HG02870 (cell line): ENCODE measurements around the gene ERICH6.
A peak's percentile ranks its signal among the peaks of the same experiment; 100 is the strongest.

Source experiments
- ATAC-seq: cut with Tn5 transposase; IDR thresholded peaks from one replicate; pipeline ENCODE4 v1.9.1; 2021; ENCODE audit warnings: mild to moderate bottlenecking, moderate library complexity; ENCODE audit not compliant: unreplicated experiment

ERICH6 gene

GRCh38 chr3:150737874-150738679 lies 34.4 kb upstream of the ERICH6 start:
- ATAC-seq: peak; percentile 33

- ATAC-seq: no peak
Measured at GRCh38 chr3:150736903-150737832, 33.4 kb upstream of the ERICH6 start.

- ATAC-seq: no peak
Measured at GRCh38 chr3:150736316-150736719, 32.6 kb upstream of the ERICH6 start.

- ATAC-seq: no peak
Measured at GRCh38 chr3:150734795-150735119, 31.0 kb upstream of the ERICH6 start.

GRCh38 chr3:150733936-150734794 lies 30.4 kb upstream of the ERICH6 start:
- ATAC-seq: no peak

GRCh38 chr3:150733373-150733935 lies 29.7 kb upstream of the ERICH6 start:
- ATAC-seq: no peak

GRCh38 chr3:150729682-150730360 lies 26.1 kb upstream of the ERICH6 start:
- no peak for ATAC-seq

- ATAC-seq: no peak
Measured at GRCh38 chr3:150727653-150728502, 24.2 kb upstream of the ERICH6 start.

- ATAC-seq: no peak
Measured at GRCh38 chr3:150725548-150725947, 21.8 kb upstream of the ERICH6 start.

- no peak for ATAC-seq
Measured at GRCh38 chr3:150723946-150724345, 20.2 kb upstream of the ERICH6 start.

- no peak for ATAC-seq
Measured at GRCh38 chr3:150722267-150722666, 18.5 kb upstream of the ERICH6 start.

- ATAC-seq: peak; percentile 67
Measured at GRCh38 chr3:150721285-150722130, 17.8 kb upstream of the ERICH6 start.

- no peak for ATAC-seq
Measured at GRCh38 chr3:150720444-150720843, 16.7 kb upstream of the ERICH6 start.

- no peak for ATAC-seq
Measured at GRCh38 chr3:150710097-150710496, 6.4 kb upstream of the ERICH6 start.

- peak; percentile 20 for ATAC-seq
Measured at GRCh38 chr3:150703299-150703755, 393 bp downstream of the ERICH6 start.

GRCh38 chr3:150699068-150699639 lies 4.6 kb downstream of the ERICH6 start:
- no peak for ATAC-seq

GRCh38 chr3:150697646-150698045 lies 6.1 kb downstream of the ERICH6 start:
- no peak for ATAC-seq
